H1 (cell line): ENCODE data around the gene CHAC2. TPM values are rescaled to one million over a fixed set of nuclear protein-coding genes. Genes with fewer than 3 reads are reported as not detected.

Source experiments
- CTCF ChIA-PET: fragments of 300-600 bp; sonication (Branson Sonifier 250); formaldehyde crosslinking; loops from one replicate; lab custom pipeline; 2021; ENCODE audit not compliant: partially characterized antibody; lab: Charles Lee
- POLR2A ChIA-PET: fragments of 300-600 bp; sonication (Branson Sonifier 250); formaldehyde crosslinking; loops from one replicate; lab custom pipeline; 2021; ENCODE audit warnings: inconsistent platforms; ENCODE audit not compliant: partially characterized antibody; lab: Charles Lee
- DNase-seq, 2 experiments: peaks; one replicate each; pipeline versions ENCODE4 v3.0.0 to v3.0.0-alpha.2; 2010 to 2022; ENCODE audit warnings: low spot score in 2 of 2, low read depth in 1 of 2, mixed read lengths in 1 of 2
- FAIRE-seq: peaks from 2 replicates; lab custom pipeline; 2011; peaks lifted over from hg19 to GRCh38; lab: Jason Lieb, UNC
- H2AFZ ChIP-seq: 2 replicates; pipeline ENCODE4 v1.8.1; 2012; ENCODE audit warnings: low read length, inconsistent platforms
- H2AK5ac ChIP-seq: 2 replicates; pipeline ENCODE4 v1.6.1; 2013; ENCODE audit warnings: low read depth, low read length
- H2BK120ac ChIP-seq: replicated peaks from 2 replicates; pipeline ENCODE3; 2013; ENCODE audit warnings: low read depth, low read length, inconsistent platforms
- H2BK12ac ChIP-seq: 2 replicates; pipeline ENCODE4 v1.6.1; 2013; ENCODE audit warnings: low read depth, low read length
- H2BK15ac ChIP-seq: 2 replicates; pipeline ENCODE4 v1.6.1; 2013; ENCODE audit warnings: low read length
- H2BK20ac ChIP-seq: 2 replicates; pipeline ENCODE4 v1.6.1; 2013; ENCODE audit warnings: low read length
- H2BK5ac ChIP-seq: 2 replicates; pipeline ENCODE4 v1.6.1; 2013; ENCODE audit warnings: low read depth, low read length
- H3K14ac ChIP-seq: 2 replicates; pipeline ENCODE4 v1.6.1; 2013; ENCODE audit warnings: inconsistent platforms; ENCODE audit not compliant: insufficient read length
- H3K18ac ChIP-seq: 2 replicates; pipeline ENCODE4 v1.6.1; 2013; ENCODE audit warnings: low read length; ENCODE audit errors: extremely low read depth
- H3K23ac ChIP-seq: 2 replicates; pipeline ENCODE4 v1.6.1; 2013; ENCODE audit warnings: inconsistent platforms; ENCODE audit not compliant: insufficient read length
- H3K23me2 ChIP-seq: 2 replicates; pipeline ENCODE4 v1.6.1; 2013; ENCODE audit warnings: low read depth, low read length
- H3K27ac ChIP-seq: 2 replicates; pipeline ENCODE4 v1.6.1; 2011; ENCODE audit warnings: low read depth, low read length, inconsistent platforms
- H3K27me3 ChIP-seq, 4 experiments: replicated peaks in 1 of 4; 1 replicate in 1 of 4; 2 replicates in 3 of 4; pipeline versions ENCODE4 v1.6.1 to v1.8.1; 2011 to 2013; ENCODE audit warnings: low read length in 3 of 4, mild to moderate bottlenecking in 3 of 4, inconsistent platforms in 2 of 4, mixed read lengths in 2 of 4, moderate library complexity in 1 of 4; ENCODE audit not compliant: control insufficient read depth in 3 of 4, insufficient read depth in 3 of 4; ENCODE audit errors: extremely low read depth in 1 of 4
- H3K36me3 ChIP-seq, 4 experiments: 2 replicates each; pipeline versions ENCODE4 v1.6.1 to v1.8.1; 2011 to 2013; ENCODE audit warnings: mild to moderate bottlenecking in 4 of 4, low read length in 3 of 4, moderate library complexity in 2 of 4, control low read depth in 1 of 4, inconsistent platforms in 1 of 4; ENCODE audit not compliant: insufficient read depth in 4 of 4, control insufficient read depth in 2 of 4
- H3K4ac ChIP-seq: replicated peaks from 2 replicates; pipeline ENCODE3; 2013; ENCODE audit warnings: low read length, low read depth, mixed read lengths, inconsistent platforms; ENCODE audit not compliant: insufficient read length
- H3K4me1 ChIP-seq, 4 experiments: replicated peaks in 1 of 4; 1 replicate in 1 of 4; 2 replicates in 3 of 4; pipeline versions ENCODE4 v1.6.1 to v1.8.1; 2011 to 2013; ENCODE audit warnings: low read length in 3 of 4, inconsistent platforms in 2 of 4, mixed read lengths in 1 of 4; ENCODE audit not compliant: insufficient read depth in 4 of 4, control insufficient read depth in 3 of 4
- H3K4me2 ChIP-seq, 2 experiments: 2 replicates each; pipeline versions ENCODE4 v1.6.1 to v1.8.1; 2011 to 2013; ENCODE audit warnings: low read depth in 2 of 2, low read length in 2 of 2, control low read depth in 1 of 2, inconsistent platforms in 1 of 2, mild to moderate bottlenecking in 1 of 2; ENCODE audit not compliant: insufficient read depth in 1 of 2
- H3K4me3 ChIP-seq, 4 experiments: fragments of 200-600, 300-600 bp in 1 of 4; sonication (generic), shearing (Covaris generic), sonication (Bioruptor Twin) in 1 of 4; 2 replicates each; pipeline versions ENCODE4 v1.5.1 to v1.8.1; 2011 to 2016; ENCODE audit warnings: low read length in 4 of 4, low read depth in 3 of 4, control low read depth in 2 of 4, inconsistent platforms in 2 of 4, mild to moderate bottlenecking in 2 of 4, mixed read lengths in 1 of 4, moderate library complexity in 1 of 4; ENCODE audit not compliant: insufficient read depth in 2 of 4; ENCODE audit errors: extremely low read depth in 1 of 4
- H3K56ac ChIP-seq: replicated peaks from 2 replicates; pipeline ENCODE3; 2013; ENCODE audit warnings: low read depth, mild to moderate bottlenecking, mixed read lengths, low read length, inconsistent platforms; ENCODE audit not compliant: insufficient read length
- H3K79me1 ChIP-seq: 2 replicates; pipeline ENCODE4 v1.6.1; 2013; ENCODE audit warnings: low read depth, low read length, control low read depth
- H3K79me2 ChIP-seq, 2 experiments: 2 replicates each; pipeline versions ENCODE4 v1.6.1 to v1.8.1; 2012 to 2013; ENCODE audit warnings: low read length in 2 of 2, mild to moderate bottlenecking in 2 of 2, inconsistent platforms in 1 of 2; ENCODE audit not compliant: insufficient read depth in 2 of 2, control insufficient read depth in 1 of 2
- H3K9ac ChIP-seq, 4 experiments: replicated peaks in 1 of 4; 1 replicate in 1 of 4; 2 replicates in 3 of 4; pipeline versions ENCODE4 v1.6.1 to v1.8.1; 2011 to 2013; ENCODE audit warnings: low read depth in 3 of 4, low read length in 3 of 4, control low read depth in 2 of 4, mild to moderate bottlenecking in 2 of 4, moderate library complexity in 2 of 4, inconsistent platforms in 1 of 4; ENCODE audit errors: extremely low read depth in 1 of 4
- H3K9me3 ChIP-seq, 2 experiments: 2 replicates each; pipeline versions ENCODE4 v1.6.1 to v1.8.1; 2012 to 2013; ENCODE audit warnings: mild to moderate bottlenecking in 2 of 2, moderate library complexity in 2 of 2, control low read depth in 1 of 2, inconsistent platforms in 1 of 2, low read depth in 1 of 2, low read length in 1 of 2, mixed read lengths in 1 of 2; ENCODE audit not compliant: insufficient read depth in 2 of 2
- H4K20me1 ChIP-seq, 2 experiments: replicated peaks in 1 of 2; 2 replicates each; pipeline versions ENCODE3 to v1.8.1; 2011 to 2013; ENCODE audit warnings: inconsistent platforms in 2 of 2, low read length in 2 of 2, mild to moderate bottlenecking in 1 of 2; ENCODE audit not compliant: insufficient read depth in 2 of 2, control insufficient read depth in 1 of 2
- H4K5ac ChIP-seq: 2 replicates; pipeline ENCODE4 v1.6.1; 2013; ENCODE audit warnings: low read length, low read depth, mixed read lengths, inconsistent platforms; ENCODE audit not compliant: insufficient read length
- H4K8ac ChIP-seq: 2 replicates; pipeline ENCODE4 v1.8.0; 2013; ENCODE audit warnings: mild to moderate bottlenecking, moderate library complexity, low read length, inconsistent platforms; ENCODE audit not compliant: insufficient read depth; ENCODE audit errors: extremely low read depth
- H4K91ac ChIP-seq: replicated peaks from 2 replicates; pipeline ENCODE3; 2013; ENCODE audit warnings: low read length, mixed read lengths, inconsistent platforms; ENCODE audit not compliant: insufficient read length
- CEBPB ChIP-seq: IDR thresholded peaks from 2 replicates; pipeline ENCODE4 v1.6.1; 2012; ENCODE audit warnings: low read depth, low read length
- CTBP2 ChIP-seq: IDR thresholded peaks from 2 replicates; pipeline ENCODE4 v1.7.0; 2011; ENCODE audit warnings: borderline replicate concordance, mild to moderate bottlenecking, moderate library complexity, mixed read lengths, low read length; ENCODE audit not compliant: insufficient read depth, insufficient read length
- SIN3A ChIP-seq, 2 experiments: IDR thresholded peaks in 1 of 2; conservative IDR thresholded peaks in 1 of 2; 2 replicates each; pipeline ENCODE4 v1.6.1; 2011 to 2012; ENCODE audit warnings: low read length in 2 of 2, improper control_type of control experiment in 1 of 2, low read depth in 1 of 2, mild to moderate bottlenecking in 1 of 2
- WGBS, 2 experiments: shearing (Covaris generic) in 1 of 2; methylation state at CpG; one replicate each; pipeline versions ENCODE4 v1.1.6 to v1.1.7; 2013 to 2015; ENCODE audit warnings: low lambda C conversion rate in 2 of 2, mixed read lengths in 2 of 2, inconsistent platforms in 1 of 2, low coverage in 1 of 2, missing lambda C conversion rate in 1 of 2; ENCODE audit not compliant: insufficient replicate concordance in 2 of 2, insufficient coverage in 1 of 2, insufficient read length in 1 of 2; ENCODE audit errors: extremely low coverage in 1 of 2, missing lambda C conversion rate in 1 of 2; 5-methylcytosine and 5-hydroxymethylcytosine counted together
- polyA plus RNA-seq, 7 experiments: library from polyadenylated mRNA; depleted of rRNA in 3 of 7; stranded (reverse) in 5 of 7; unstranded in 2 of 7; fragments of >200 nt in 5 of 7; fragments of 200-250 nt in 2 of 7; gene quantifications; 1 replicate in 5 of 7; 2 replicates in 1 of 7; 4 replicates in 1 of 7; pipeline versions ENCODE4 v1.2.1 to v1.2.3, GENCODE V29; 2011 to 2013; ENCODE audit warnings: missing spikeins in 2 of 7, mixed read lengths in 2 of 7
- total RNA-seq: library from RNA; stranded (reverse); fragmentation: NEBNext Ultra II Directional; extraction: Animal tissue kit (Norgen Biotek cat#: 25700); gene quantifications from 2 replicates; pipeline ENCODE4 v1.2.1, GENCODE V29; 2021

CHAC2 gene
- total and polyA plus RNA-seq, 2 of the 8 experiments (the other 6 are each of a cell fraction or from before 2014, with no cell fraction given), result 5.4 to 11.2 TPM

DNA sequence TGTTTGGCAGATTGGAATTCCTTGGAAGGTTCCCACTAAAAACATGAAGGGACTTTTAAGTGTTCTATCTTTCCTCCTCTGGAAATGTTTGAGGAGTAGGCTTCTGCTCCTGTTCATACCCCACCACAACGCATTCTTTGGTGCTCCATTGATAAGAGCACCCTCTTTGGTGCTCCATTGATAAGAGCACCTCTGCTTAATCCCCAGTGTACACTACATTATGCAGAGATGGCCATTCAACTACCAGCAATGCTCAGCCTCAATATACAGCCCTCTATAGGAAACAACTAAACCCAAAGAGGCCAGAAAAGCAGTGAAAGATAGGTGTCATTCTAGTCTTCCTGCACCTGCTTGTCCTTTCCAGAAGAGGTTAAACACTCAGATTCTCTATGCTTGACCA lies 1.8 kb upstream of the CHAC2 start:
- peaks cover 2% of the 10 kb centered on the region; the same call in 1 of the 2 replicates for H3K23me2 ChIP-seq
- H3K79me2 ChIP-seq, result peaks cover 0 to 23% of the 10 kb centered on the region in 2 experiments; a peak in 2 of 4 replicates
- H2BK20ac ChIP-seq, result no peak overlapping the region
- POLR2A ChIA-PET, result interaction anchor here (11.3 kb wide), 1 partner anchor 19 kb away, joined by 124 read pairs; the partner anchor contains the start of genes ASB3 and ERLEC1
- no peak for TF ChIP-seq SIN3A (conservative IDR thresholded peaks at IDR 0.05 in 1 of 2, IDR thresholded peaks at IDR 0.05 in 1 of 2; ENCODE audit: low read depth in 1 of 2, low read length in 2 of 2)
- no peak for TF ChIP-seq CTBP2
- no peak for TF ChIP-seq CEBPB
- TF ChIP-seq, all 59 proteins: peak for 0
- Histone ChIP-seq H2AK5ac (no peak overlapping the region), H3K4ac (no peak overlapping the region), H2BK5ac (no peak overlapping the region), H3K14ac (no peak overlapping the region), H4K5ac (no peak overlapping the region), H3K9me3 (no peaks in the 10 kb centered on the region), H3K4me2 (no peak overlapping the region), H3K23ac (no peak overlapping the region), H3K4me1 (peaks cover 0 to 3% (median 0%) of the 10 kb centered on the region in 4 experiments; a peak in 1 of 7 replicates), H3K9ac (no peak overlapping the region), H4K8ac (no peak overlapping the region), H3K27me3 (no peaks in the 10 kb centered on the region), H3K36me3 (peaks cover 0 to 8% (median 5%) of the 10 kb centered on the region in 4 experiments; a peak in 4 of 8 replicates), H3K27ac (no peak overlapping the region), H3K4me3 (no peak overlapping the region), H3K79me1 (no peaks in the 10 kb centered on the region), H2AFZ (no peak overlapping the region), H4K20me1 (peaks cover 3 to 4% of the 10 kb centered on the region in 2 experiments), H3K18ac (no peak overlapping the region), H2BK12ac (no peak overlapping the region), H2BK120ac (no peak overlapping the region), H3K56ac (no peak overlapping the region), H4K91ac (no peak overlapping the region), H2BK15ac (no peak overlapping the region)
- 100% methylated on average over 1 of the region's 1 CpG; no CpG with 5 or more reads in 1 of the 2 experiments for WGBS, 2 experiments
- DNase-seq (no peak), FAIRE-seq (no peak)
- CTCF ChIA-PET, result no interaction called here
